Testis (tissue), 2 donors: ENCODE data around the gene ECD.

Experiments
- CTCF ChIP-seq, 3 experiments: fragments of 450-650 bp in 2 of 3; fragments of 200-600 bp in 1 of 3; sonication (generic) in 1 of 3; IDR thresholded peaks; one replicate each; pipeline ENCODE4 v1.5.1; 2016 to 2019; ENCODE audit warnings: antibody characterized with exemption in 3 of 3, mild to moderate bottlenecking in 2 of 3, moderate library complexity in 1 of 3
- POLR2A ChIP-seq: fragments of 450-650 bp; IDR thresholded peaks from one replicate; pipeline ENCODE4 v1.6.1; 2017; ENCODE audit warnings: antibody characterized with exemption, mild to moderate bottlenecking, moderate library complexity

DNA sequence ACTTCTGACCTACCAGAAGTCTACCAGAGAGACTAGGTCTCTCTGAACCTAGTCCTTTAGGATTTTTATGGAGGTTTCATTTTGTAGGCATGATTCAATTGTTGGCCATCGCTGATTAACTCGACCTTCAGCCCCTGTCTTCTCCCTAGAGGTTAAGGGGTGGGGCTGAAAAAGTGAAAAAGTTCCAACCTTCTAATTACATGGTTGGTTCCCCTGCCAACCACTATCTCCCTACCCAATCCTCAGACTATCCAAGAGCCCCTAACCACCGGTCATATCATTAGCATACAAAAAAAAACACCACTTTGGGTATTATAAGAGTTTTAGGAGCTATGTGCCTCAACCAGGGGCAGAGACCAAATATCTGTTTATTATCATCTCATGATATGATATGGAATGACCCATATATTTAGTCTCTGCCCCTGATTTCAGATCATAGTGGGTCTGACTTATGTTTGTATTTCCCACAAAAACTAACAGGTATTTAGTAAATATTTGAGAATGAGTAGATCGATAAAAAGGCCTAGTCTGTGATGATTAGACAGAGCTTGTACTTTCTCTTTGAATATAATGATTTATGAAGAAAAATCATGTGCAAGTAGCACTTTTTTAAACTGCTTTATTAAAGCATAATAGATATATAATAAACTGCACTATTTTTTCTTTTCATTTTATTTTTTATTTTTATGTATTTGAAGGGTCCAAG, 43.5 kb upstream of the ECD start:
- no peak for TF ChIP-seq CTCF (IDR thresholded peaks at IDR 0.05)
- TF ChIP-seq POLR2A: no peak
